Stimulated activated CD8-positive, alpha-beta memory T cell treated with anti-CD3 and anti-CD28 coated beads, Interleukin-4, amount 100 ng/mL, for 48 hours (primary cell): ENCODE measurements around the gene KRT2.

ENCODE experiments used
- DNase-seq: peaks from one replicate; pipeline ENCODE4 v3.0.0-alpha.2; 2020

Gene KRT2

DNA sequence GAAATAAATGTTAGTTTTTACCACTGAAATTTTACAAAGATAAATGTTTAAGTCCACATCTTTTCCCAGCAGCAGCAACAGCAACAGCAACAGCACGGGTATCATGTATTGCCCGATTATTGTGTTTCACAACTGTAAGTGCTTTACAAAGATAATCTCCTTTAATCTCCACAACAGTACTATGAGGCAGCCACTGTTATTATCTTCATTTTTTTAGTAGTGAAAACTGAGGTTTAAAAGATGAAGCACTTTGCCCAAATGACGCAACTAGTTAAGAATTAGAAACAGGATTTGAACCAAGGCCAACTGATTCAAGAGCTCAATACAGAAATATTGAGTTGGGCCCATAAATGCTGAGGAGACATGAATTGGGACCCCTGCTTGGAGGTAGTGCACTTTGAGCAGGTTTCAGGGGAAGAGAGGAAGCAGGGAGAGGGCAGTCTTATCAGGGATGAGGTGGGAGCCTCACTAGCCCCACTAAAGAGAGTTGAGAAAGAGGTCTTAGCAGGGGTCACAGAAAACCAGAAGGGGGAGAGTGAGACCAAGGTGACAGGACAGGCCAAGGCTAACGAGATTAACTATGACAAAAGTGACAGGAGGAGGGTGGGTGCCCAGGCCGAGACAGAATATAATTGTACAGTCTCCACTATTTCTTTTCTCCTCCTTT, 15.3 kb downstream of the KRT2 start:
- DNase-seq, result peak; percentile 14

DNA sequence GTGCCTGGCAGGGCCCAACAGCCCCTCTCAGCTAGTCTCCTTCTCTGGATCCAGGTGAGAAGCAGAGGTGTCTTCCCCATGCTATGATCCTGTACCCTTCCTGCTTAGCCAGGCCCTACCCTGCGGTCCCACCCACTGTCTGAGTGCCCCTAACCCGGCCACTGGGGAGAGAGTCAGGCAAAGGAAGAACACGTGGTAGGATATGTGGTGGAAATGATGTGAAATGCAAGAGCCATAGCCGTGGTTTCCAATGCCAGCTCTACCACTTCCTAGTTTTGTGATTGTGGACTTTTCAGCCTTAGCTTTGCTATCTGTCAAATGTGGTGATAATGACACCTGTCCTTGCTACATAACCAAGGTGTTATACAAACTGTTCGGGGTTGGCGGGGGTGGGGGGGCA, 15.8 kb downstream of the KRT2 start:
- peak; percentile 26 for DNase-seq

DNA sequence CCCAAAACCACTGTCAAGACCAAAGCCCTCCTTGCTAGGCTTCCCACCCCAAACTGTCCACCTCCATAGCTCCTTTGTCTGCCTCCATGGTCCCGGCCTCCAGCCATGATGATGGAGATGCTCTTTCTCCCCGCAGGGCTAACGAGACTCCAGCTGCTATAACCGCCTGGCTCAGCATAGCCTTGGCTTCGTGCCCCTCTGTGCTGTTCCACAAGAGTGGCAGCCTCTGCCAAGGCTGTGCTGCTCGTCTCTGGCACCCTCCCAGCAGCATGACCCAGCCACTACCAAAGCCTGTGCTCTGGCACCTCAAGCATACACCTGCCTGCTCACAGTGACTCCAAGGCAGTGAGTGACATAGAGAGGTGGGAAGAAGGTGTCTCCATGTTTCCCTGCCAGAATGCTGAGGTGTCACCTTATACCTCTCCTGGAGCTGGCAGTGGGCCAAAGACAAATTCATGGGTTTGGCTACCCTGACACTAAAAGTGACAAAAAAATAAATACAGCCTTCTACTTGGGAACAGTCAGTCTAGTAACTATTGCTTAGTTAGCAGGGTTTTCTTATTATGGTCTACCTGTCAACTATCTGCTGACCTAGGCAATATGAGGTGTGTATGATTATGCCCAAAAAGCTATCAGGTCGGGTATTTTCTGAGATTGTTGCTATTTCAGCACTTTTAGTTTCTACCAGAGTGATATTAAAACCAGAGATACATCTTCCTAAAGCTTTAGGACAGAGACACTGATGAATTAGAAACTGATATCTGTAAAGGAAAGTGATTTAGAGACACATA, 17.6 kb downstream of the KRT2 start:
- DNase-seq, result peak; percentile 20

DNA sequence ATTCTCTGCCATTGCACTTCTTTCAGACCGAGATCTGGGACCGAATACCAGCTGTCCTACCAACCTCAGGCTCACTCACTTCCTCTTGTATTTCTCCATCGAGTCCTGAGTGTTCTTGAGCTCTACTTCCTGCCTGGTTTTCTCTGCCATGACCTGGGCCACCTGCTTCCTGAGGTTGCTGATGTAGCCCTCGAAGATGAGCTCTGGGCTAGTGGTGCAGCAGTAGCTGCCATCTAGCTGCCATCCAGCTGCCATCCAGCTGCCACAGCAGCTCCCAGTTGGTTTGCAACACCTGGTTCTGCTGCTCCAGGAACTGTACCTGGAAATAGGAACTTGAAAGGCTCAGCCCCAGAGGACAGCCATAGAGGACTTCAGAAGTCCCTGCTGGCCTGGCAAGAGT, 18.6 kb downstream of the KRT2 start:
- DNase-seq, result peak; percentile 24

DNA sequence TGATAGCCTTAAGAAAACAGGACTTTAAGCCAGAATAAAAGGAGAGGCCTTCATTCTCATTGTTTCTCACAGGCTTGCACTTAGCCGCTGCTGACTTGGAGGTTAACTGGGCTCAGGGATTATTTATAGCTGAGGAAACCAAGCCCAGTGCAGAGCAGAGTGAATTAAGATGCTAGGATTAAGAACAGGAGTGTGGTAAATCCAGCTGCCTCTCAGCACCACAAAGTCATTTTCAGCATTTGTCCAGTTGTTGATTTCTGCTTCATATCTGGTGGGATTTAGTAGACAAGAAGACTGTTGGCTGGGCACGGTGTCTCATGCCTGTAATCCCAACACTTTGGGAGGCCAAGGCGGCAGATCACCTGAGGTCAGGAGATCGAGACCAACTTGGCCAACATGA, 19.4 kb downstream of the KRT2 start:
- peak; percentile 20 for DNase-seq

DNA sequence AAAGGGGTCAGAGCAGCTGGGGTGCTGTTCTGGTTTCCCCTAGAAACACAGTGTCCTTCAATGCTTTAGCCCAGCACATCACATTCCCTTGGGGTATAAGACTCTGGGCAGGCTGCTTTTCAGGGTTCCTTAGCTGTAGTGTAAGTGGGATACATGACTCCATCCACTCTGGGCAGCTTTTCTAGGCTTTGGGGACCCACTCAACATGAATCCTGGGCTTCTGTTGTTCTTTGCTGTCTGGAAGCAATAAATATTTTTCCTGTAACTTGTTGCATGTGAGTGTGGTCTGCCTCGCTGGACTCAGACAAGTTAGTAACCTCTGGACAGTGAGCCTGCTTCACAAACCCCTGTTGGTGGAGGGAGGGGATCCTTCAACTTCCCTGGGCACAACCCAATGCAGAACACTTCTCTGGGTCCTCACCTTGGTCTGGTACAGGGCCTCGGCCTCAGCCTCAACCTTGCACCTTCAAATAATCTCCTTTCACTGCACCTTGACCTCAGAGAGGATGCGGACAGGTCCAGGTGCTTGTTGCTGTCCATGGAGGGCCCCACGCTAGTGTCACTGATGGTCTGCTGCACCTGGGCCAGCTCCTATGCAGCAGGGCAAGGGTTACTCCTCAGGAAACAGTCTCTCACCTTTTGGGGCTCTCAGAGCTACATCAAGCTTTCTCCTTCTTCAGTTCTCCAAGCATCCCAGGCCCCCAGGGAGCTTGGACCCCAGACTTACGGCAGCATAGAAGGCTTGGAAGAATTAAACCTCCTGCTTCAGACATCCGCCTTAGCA, 20.1 kb downstream of the KRT2 start:
- peak; percentile 18 for DNase-seq

DNA sequence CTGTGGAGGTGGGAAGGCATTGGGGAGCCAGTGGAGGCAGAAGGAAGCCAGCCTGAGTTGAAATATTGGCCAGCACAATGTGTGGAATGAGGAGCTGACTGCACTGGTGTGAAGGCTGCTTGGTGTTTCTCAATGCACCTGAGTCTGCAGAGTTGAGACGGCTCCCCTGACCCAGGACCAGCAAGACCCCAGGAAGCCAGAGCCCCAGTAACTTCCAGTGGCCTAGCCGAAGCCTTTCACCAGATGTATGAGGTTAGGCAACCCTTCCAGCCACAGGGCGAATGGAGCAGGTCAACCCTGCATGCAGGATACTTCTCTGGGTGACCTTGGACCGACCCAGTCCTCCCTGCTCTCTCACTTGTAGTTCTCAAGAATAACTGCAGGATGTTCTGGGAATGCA, 20.7 kb downstream of the KRT2 start:
- DNase-seq, result no peak

DNA sequence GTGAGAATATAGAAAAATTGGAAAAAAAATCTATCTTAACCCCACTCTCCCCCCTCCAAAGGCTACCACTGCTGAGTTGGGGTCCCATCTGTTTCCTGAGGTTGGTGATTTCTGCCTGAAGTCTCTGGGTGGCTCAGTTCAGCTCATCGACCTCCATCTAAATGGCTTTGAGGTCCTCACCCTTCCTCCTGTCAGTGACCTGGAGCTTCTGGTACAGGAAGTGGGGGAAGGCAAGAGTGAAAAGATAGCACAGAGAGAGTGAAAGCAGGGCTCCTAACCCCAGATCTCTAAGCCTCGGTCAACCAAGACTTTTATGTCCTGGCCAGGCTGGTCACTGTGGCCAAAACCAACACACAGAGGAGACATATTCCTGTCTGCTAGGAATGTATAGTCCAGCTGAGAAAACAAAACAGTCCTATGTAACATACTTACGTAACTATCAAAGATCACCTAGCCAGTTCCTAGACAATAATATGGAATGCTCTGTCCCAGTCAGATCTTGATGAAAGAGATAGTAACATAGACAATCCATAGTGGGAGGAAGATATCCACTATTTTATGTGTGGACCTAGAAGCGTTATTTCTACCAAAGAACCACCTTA, 21.3 kb downstream of the KRT2 start:
- peak; percentile 21 for DNase-seq

DNA sequence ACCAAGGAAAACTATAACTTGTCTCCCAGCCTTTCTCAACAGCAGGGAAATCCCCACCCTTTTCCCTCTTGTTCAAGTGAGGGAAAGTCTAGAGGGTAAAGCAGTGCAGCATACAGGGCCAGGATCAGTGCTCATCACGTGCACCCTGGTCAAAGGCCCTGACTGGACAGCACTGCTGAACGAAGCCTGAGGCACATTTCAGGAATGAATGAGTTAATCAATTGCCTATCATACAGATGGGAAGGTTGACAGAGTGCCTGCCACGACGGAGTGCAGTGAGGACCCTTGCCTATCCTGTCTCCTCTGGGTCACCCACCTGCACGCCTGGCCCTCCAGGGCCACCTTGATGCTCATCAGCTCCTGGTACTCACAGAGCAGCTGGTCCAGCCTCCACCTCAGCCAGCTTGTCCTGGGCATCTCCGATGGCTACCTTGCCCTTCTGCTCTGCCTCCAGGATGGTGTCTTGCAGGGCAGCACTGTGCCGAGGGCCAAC, 22.0 kb downstream of the KRT2 start:
- DNase-seq, result peak; percentile 18

DNA sequence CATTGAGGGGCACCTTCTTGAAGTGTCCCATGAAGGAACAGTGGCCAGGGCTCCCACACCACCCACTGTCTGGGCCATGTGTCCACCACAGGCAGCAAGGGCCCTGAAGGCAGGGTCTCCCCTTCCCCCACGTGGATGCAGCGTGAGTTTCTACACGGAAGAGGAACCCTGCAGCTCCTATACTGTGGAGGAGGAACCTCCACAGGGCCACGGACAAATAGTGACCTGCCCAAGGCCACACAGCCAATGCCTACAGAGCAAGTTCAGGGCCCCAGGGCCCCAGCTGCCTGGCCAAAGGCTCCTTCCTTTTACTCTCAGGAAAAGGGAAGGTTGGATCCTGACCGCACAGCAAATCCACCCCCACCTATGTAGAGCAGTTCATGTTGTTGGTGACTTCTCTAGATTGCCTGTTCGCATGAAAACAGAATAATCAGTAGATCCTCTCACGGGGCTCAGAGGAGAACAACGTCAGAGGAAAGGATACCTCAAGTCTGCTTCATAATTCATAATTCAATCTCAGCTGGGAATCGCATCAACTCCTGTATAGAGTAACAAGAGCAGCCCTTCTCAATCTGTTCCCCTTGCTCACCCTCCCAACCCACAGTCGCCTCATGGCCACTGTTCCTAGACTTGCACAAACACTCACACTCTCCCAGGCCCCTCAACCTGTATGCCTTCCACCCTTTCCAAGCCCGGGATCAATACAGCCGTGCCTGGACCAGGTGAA, 22.6 kb downstream of the KRT2 start:
- DNase-seq, result peak; percentile 22

DNA sequence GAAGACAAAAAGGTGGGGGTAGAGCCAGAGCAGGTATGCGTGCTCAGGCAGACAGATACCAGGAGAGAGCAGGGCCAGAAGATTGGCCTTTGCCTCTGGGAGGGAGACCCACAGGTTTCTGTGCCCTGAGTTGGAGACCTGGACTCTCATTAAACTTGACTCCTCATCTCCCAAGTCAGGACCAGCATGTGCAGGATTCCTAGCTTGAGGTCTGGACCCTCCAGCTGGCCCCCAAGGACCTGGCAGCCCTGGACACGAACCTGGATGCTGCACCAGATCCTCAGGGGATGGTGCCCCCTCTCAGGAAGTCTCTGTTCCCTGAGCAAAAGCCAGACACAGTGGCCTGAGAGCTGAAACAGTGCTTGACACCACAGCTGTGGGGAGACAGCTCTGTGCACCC, 23.2 kb downstream of the KRT2 start:
- DNase-seq, result peak; percentile 19

DNA sequence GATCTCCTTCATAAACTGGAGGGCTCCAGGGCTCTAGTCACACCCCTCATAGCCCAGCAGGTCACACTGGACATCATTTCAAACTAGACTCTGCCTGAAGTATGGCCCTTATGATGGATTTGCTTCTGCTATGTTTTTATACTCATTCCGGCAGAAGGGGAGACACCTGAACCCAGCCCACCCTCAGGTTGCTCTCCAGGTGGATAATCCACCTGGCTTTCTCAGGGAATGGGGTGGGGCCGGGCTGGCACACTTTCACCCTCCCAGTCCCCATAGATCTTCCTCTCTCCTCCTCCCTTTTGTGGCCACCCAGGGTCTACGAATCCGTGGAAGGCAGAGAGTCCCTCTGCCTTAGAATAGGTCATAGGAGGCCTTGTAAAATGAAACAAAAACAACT, 23.9 kb downstream of the KRT2 start:
- peak; percentile 16 for DNase-seq

DNA sequence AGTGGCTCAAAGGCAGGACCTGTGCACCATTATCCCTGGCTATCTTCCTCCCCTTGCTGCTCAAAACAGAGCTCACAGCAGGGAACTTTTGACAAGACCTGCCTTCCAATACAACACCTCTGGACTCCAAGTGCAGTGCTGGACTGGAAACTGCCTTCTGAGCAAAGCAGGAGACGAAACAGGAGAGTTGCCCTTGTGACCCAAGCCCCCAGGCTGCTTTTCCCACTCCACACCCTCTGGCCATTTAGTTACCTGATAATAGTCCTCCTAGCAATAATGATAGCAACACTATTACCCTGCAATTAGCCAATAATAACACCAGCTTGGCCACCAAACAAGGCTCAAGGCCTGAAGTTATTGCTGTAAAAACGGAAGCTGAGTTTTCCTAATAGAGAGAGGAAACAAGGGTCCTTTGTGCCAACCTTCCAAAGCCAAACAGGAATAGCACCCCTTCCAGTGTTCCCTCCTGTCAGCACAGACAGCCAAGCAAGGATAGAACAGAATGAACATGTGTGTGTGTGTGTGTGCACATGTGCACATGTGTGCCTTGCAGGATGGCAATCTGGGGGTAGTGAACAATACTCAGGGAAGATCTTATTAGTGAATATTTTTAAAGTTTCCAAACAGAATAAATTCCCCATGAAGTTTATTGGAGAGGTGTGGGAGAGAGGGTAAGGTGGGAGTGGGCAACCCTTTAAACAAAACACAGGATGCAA, 24.5 kb downstream of the KRT2 start:
- no peak for DNase-seq

DNA sequence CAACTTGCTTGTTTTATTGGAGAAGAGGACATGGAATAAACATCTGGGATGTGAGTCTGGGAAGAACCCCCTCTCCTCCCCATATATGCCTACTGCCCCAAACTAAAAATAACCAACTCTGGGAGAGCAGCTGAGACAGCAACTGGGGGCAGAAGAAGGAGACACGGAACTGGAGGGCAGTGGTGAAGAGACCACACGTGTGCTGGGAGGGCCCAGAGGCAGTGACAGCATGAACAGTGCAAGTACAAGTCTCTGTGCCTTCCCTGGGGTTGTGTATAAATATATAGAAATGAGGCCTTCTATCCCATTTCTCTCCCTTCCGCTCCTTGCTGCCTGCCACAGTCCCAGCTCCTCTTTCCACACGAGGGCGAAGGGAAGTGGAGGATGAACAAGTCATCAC, 29.7 kb downstream of the KRT2 start:
- DNase-seq, result no peak

DNA sequence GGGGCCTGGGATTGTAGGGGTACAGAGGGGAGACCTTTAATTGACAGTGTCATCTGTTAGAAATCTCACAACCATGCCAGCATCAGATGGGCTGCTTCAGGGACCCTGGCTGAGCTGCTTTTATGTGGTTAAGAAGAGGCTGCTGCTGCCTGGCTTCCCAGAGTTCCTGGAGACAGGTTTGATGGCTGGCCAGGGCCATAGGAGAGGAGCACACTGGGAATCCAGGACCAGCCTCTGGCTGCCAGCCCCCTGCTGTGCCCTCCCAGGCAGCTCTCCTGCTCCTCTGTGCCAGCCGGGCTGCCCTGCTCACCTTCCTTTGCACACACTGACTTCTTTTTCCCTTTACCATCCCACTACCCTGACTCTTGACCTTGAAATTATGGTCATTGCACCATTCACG, 33.1 kb downstream of the KRT2 start:
- no peak for DNase-seq

DNA sequence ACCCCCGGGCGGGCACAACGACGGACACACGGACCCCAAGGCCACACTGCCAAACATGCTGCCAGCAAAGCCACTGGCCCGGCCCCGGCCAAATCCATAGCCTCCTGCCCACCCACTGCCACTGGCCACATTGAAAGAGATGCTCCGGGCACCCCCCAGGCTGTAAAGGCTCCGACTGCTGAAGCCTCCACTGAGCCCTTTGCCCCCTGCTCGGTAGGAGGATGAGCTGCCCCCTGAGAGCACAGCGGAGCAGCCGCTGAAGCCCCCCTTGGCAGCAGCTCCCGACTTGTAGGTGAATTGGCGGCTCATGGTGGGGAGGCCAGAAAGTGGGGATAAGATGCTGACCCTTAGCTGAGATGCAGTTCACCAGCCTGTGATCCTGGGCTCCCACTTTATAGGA, 33.8 kb downstream of the KRT2 start, which contains the start of gene KRT73:
Gene KRT73 (minus strand): TSS at position 344 of the 400 bp plus-strand sequence. CDS start 35 bp downstream, at position 309.
- no peak for DNase-seq

DNA sequence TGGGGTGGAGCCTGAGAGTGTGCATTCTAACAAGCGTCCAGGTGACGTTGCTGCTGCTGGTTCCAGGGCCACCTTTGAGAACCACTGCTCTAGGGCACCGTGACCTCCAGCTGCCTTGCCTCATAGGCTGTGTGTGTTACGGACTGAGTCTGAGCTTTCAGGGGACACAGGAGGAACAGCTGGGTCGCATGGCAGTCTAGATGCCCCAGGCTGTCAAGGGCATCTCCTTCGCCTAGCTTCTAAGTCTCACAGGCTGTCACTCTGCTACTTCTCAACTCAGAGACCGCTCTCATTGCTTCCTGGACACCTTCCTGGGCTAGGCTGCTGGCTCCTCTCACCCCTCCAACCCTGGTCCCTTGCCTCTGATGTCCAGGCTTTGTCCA, 34.6 kb downstream of the KRT2 start:
- DNase-seq, result no peak

DNA sequence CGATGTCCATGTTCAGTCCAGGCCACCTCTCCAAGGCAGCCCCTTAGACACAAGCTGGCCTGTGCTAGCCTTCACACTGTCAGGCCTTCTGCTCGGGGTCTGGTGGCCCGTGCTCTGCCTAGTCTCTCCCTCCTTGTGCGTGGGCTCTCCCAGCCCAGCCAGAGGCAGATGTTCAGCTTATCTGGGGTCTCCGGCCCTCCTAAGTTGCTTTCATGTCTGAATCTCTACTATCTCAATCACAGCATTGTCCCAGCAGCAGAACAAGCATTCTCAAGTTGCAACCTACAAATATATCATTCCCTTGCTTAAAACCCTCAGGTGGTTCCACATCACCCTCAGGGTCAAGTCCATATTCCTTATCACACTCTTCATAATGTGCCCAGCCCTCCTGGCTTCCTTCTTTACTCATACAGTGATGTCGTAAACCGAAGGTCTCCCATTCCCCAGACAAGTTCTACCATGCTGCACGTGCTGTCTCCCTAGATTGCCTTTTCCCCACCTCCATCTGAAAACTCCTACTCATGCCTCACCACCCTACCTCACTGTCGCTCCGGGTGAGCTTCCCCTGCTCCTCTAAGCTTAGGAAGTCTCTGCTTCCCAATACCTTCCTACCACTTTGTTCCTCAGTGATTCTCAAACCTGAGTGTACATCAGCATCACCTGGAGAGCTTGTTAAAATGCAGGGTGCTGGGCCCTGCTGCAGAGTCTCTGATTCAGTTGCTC, 35.2 kb downstream of the KRT2 start:
- DNase-seq, result no peak

DNA sequence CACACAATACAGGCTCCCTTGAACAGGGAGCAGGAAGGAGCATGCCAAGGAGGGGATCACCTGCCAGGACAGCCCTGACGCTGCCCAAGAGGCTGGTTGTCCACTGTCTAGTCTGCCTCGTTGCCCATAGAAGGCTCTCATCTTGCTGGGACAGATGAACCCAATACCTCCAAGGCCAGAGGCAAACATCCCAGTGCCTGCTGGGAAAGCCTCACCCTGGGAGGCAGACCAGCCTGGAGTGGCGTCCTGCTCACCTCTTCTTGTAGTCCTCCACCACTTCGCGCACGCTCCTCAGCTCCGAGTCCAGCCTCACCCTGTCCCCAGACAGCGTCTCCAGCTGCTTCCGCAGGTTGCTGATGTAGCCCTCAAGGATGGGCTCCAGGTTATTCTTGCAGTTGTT, 36.1 kb downstream of the KRT2 start:
- no peak for DNase-seq

DNA sequence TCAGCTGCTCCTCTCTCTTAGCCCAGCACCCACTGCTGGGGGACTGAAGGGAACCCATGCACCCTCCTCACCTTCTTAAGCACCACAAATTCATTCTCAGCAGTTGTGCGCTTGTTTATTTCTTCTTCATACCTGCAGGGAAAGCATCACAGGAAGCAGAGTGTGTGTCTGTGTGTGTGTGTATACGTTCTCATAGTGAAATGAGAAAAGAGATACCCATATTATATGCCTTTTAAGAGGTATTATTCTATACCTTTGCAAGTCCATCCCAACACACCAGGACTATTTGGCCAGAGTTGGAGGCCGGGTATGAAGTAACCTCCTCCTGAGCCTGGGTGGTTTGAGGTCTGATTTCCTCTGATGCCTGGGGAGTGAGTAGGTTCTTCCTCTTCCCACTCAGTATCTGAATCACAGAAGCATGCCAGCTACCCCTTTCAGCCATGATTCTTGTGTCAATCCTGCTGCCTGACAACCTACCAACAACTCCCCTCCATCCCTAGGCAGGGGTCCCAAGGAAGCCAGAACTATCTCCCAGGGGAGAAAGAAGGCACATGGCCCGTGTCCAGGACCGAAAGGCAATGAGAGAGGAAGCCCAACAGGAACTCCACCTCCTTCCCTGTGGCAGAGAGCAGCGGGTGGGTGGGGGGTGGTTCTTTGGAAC, 36.7 kb downstream of the KRT2 start:
- DNase-seq, result peak; percentile 54
